GM10248 (cell line): ENCODE measurements around the gene SETD2.

Experiments used
- CTCF ChIA-PET: fragments of 300-600 bp; sonication (Branson Sonifier 250); formaldehyde crosslinking; extraction: SDS; loops from one replicate; lab custom pipeline; 2021; ENCODE audit warnings: antibody characterized with exemption; lab: Yijun Ruan, JAX
- POLR2A ChIA-PET: fragments of 350-650 bp; sonication (Branson Sonifier 250); formaldehyde crosslinking; extraction: SDS; loops from one replicate; lab custom pipeline; 2020; ENCODE audit warnings: antibody characterized with exemption; lab: Yijun Ruan, JAX
- DNase-seq: peaks from one replicate; pipeline ENCODE4 v3.0.0; 2012; ENCODE audit errors: extremely low spot score
- TF ChIP-seq, protein P1 (sequence below): IDR thresholded peaks from 2 replicates; pipeline ENCODE4 v1.5.1; 2012; ENCODE audit warnings: mild to moderate bottlenecking, low read depth; ENCODE audit errors: extremely low read depth, missing control alignments, control extremely low read depth

Gene SETD2

DNA sequence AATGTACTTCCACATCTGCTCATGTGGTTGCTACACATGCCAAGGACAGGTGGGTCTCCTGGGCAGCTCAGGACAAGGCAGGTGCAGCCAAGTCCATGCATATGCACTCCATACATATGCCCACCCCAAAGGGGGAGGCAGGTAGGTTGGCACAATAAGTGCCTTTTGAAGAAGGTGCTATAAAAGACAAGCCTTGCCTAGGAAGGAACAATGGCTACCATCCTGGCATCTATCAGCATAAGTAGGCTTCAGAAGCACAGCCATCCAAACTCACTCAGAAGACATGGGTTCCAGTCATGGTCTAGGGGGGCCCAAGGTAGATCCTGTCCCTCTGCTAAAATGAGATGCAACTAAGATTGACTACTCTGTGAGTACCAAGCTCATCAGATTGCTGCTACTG, 149.9 kb downstream of the SETD2 start:
- CTCF ChIA-PET, result interaction anchor here (1.5 kb wide), 1 partner anchor 21 kb away, joined by 3 read pairs; no protein-coding TSS in a partner anchor

DNA sequence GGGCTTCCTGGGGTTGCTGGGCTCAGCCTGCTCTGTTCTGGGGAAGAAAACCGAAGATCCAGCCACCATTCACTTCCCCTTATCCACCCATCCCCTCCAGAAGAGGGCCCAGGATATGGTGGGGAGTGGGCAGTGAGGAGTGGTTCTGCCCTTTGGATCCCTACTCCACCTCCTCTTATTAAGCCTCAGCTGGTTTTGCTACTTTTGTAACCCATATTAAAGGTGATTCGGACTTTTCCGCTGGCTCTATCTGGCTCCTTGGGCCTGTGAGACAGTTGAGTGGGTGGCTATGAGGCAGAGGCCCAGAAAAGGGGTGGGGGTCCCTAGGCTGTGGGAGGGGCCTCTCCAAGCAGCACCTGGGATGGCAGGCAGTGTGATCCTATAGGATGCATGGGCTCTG, 150.7 kb downstream of the SETD2 start:
- ChIA-PET CTCF (no interaction called here), POLR2A (no interaction called here)
- TF ChIP-seq, protein P1, sequence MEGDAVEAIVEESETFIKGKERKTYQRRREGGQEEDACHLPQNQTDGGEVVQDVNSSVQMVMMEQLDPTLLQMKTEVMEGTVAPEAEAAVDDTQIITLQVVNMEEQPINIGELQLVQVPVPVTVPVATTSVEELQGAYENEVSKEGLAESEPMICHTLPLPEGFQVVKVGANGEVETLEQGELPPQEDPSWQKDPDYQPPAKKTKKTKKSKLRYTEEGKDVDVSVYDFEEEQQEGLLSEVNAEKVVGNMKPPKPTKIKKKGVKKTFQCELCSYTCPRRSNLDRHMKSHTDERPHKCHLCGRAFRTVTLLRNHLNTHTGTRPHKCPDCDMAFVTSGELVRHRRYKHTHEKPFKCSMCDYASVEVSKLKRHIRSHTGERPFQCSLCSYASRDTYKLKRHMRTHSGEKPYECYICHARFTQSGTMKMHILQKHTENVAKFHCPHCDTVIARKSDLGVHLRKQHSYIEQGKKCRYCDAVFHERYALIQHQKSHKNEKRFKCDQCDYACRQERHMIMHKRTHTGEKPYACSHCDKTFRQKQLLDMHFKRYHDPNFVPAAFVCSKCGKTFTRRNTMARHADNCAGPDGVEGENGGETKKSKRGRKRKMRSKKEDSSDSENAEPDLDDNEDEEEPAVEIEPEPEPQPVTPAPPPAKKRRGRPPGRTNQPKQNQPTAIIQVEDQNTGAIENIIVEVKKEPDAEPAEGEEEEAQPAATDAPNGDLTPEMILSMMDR, result no peak
- DNase-seq, result no peak

More for the DNA sequence above, 149.9 kb downstream of the SETD2 start:
- POLR2A ChIA-PET, result no interaction called here
- TF ChIP-seq, protein P1, result no peak
- no peak for DNase-seq

DNA sequence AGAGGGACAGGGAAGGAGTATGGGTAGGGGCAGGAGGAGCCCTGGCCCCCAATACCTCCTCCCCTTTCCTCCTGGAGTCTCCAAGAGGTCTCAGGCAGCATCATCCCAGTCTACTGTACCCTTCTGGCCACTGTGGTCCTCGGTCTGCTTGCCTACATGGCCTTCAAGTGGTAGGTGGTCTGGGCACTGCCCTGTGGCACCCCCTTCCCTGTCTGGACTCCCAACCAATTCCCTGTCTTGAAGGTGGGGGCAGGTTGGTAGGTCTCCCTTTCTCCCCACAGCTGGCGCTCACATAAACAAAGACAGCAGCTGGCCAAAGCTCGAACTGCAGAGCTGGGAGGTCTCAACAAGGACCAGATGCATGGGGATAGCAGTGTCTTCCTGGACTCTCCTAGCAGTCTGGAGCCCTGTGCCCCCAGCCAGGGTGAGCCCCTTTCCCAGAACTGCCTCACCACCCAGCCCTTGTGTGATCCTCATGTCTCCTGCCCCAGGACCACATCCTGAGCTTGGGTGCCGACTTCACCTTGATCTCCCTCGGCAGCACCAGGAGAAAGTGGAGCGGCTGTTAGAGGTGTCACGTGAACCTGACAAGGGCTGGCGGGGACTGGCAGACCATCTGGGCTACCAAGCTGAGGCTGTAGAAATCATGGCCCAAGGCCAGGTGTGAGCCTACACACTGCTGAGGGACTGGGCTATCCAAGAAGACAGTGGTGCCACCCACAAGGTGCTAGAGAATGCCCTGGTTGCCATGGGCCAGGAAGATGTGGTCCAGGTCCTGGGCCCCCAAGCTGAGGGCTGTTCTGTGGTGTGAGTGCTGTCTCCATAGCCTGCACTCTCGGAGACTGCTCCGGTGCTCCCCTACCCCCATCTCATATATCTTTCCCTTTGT, 151.3 kb downstream of the SETD2 start:
- TF ChIP-seq, protein P1, result no peak
- POLR2A ChIA-PET, result no interaction called here
- DNase-seq, result no peak
- CTCF ChIA-PET, result no interaction called here

DNA sequence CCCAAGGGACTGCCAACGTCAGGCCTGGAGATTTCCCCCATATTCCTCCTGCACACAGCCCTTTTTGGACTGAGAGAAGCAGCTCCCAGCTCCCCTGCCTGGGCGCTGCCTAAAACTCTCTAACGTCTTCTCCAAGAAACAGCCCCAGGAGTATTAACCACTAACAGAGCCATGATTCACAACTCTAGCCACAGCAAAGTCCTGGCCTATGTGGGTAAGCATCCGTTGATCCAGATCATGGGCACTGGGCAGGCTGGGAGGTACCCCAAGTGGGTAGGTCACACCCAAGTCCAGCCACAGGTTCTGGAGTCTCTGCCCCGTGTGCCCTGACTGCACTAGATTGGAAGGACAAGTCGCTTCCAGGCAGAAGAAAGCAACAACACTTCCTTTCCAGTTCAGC, 152.5 kb downstream of the SETD2 start:
- no peak for DNase-seq
- ChIA-PET POLR2A (no interaction called here), CTCF (interaction anchor here (1.1 to 1.4 kb wide), 3 partner anchors 8 to 17 kb away, joined by 3 to 7 read pairs (median 3); no protein-coding TSS in a partner anchor)
- TF ChIP-seq, protein P1, result no peak

DNA sequence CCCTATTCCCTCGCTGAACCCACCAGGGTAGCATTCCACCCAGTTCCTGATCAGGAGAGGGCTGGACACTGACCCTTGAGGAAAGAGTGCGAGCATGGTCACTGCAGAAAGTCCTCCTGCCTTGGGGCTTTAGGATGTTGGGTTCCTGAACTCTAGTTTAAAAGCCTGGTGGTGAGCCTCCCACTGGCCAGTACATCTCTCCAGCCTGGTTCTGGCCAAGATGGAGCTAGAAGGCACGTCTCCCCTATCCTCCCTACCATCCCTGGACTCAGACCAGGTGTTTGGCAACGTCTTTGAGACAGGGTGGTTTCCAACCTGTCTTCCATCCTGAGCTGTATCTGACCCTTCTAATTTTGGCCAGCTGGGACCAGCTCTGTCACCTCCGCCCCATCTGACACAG, 153.0 kb downstream of the SETD2 start:
- CTCF ChIA-PET, result interaction anchor here (1.1 to 1.4 kb wide), 3 partner anchors 9 to 18 kb away, joined by 3 to 7 read pairs (median 3); no protein-coding TSS in a partner anchor
- POLR2A ChIA-PET, result no interaction called here
- no peak for DNase-seq
- TF ChIP-seq, protein P1, result no peak

DNA sequence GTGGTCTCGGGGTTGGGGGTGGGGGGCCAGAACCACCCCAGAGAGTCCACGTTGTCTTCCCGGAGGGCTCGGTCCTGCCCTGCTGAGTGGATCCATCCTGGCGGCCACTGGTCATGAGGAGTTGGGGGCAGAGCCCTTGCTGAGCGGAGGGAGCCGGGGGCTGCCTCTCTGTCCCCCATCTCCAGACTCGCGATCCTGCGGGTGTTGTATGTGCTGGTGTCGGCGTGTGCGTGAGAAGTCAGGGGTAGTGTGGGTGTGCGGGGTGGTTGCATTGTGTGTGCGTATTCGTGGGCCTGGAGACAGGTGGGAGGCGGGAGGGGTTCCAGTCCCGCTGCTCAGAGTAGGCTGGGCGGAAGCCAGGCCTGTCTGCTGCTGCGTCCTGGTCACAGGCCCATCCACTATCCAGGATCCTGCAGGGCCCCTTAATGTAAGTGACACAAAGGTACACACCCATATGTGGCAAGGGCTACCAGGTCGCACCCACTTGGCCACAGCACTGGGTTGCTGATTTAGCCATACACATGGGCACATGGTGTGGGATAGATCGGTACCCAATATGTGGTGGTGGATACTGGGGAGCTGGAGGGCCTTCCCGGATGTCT, 153.7 kb downstream of the SETD2 start:
- TF ChIP-seq, protein P1, result no peak
- ChIA-PET POLR2A (no interaction called here), CTCF (interaction anchor here (1.1 to 1.4 kb wide), 2 partner anchors 9 to 18 kb away, joined by 3 to 7 read pairs; no protein-coding TSS in a partner anchor)
- no peak for DNase-seq
